Peyer's patch (tissue), 4 donors: Measurements from ENCODE around the gene DPP7. TPM values are rescaled to one million over a fixed set of nuclear protein-coding genes. Genes with fewer than 3 reads are reported as not detected.

Experiments
- DNase-seq, 3 donors: peaks; one replicate each; pipeline ENCODE4 v3.0.0-alpha.2; 2017 to 2019
- H3K27ac ChIP-seq, 4 donors: fragments of 200-600 bp; sonication (generic); one replicate each; pipeline ENCODE4 v1.5.1; 2016 to 2019
- H3K27me3 ChIP-seq, 2 donors: fragments of 200-600 bp; sonication (generic); one replicate each; pipeline ENCODE4 v1.5.1; 2019
- H3K36me3 ChIP-seq, 3 donors: fragments of 200-600 bp; sonication (generic); one replicate each; pipeline ENCODE4 v1.5.1; 2016 to 2019
- H3K4me1 ChIP-seq, 4 donors: fragments of 200-600 bp; sonication (generic); one replicate each; pipeline ENCODE4 v1.5.1; 2016 to 2019
- H3K4me3 ChIP-seq, 4 donors: fragments of 200-600 bp; sonication (generic); 1 replicate in 3 of 4; 2 replicates in 1 of 4; pipeline ENCODE4 v1.5.1; 2016 to 2019; ENCODE audit warnings: mild to moderate bottlenecking in 1 of 4
- H3K9me3 ChIP-seq, 4 donors: fragments of 200-600 bp; sonication (generic); one replicate each; pipeline ENCODE4 v1.5.1; 2016 to 2019; ENCODE audit warnings: mild to moderate bottlenecking in 1 of 4
- CTCF ChIP-seq, 6 experiments: fragments of 450-650 bp in 4 of 6; fragments of 200-600 bp in 2 of 6; sonication (generic) in 1 of 6; IDR thresholded peaks; one replicate each; pipeline ENCODE4 v1.5.1; 2017 to 2019; ENCODE audit warnings: antibody characterized with exemption in 6 of 6, mild to moderate bottlenecking in 3 of 6, moderate library complexity in 1 of 6
- POLR2A ChIP-seq, 2 donors: fragments of 450-650 bp; IDR thresholded peaks; one replicate each; pipeline ENCODE4 v1.5.1; 2017; ENCODE audit warnings: antibody characterized with exemption in 2 of 2, mild to moderate bottlenecking in 2 of 2, moderate library complexity in 2 of 2
- total RNA-seq, 4 donors: library from RNA; depleted of rRNA; stranded (reverse); fragments of >200 nt; gene quantifications; one replicate each; pipeline ENCODE4 v1.1.0, GENCODE V29; 2016

DPP7 gene
- total RNA-seq, 4 donors from 2014 or later = 44.7 to 177 (median 76.7) TPM

GRCh38 chr9:137115394-137116026 is 977 bp upstream of the DPP7 start:
- DNase-seq = no peak
- H3K4me3 ChIP-seq = peak overlapping the region in 2 of 4 donors; percentile 94 to 99
- H3K36me3 ChIP-seq = peaks cover 0 to 21% (median 0%) of the 10 kb centered on the region in 3 donors
- TF ChIP-seq POLR2A (IDR thresholded peaks at IDR 0.05) = no peak
- TF ChIP-seq CTCF (IDR thresholded peaks at IDR 0.05) = no peak
- no peak overlapping the region for H3K27ac ChIP-seq
- no peaks in the 10 kb centered on the region for H3K9me3 ChIP-seq
- peaks cover 0 to 6% of the 10 kb centered on the region in 2 donors for H3K27me3 ChIP-seq
- H3K4me1 ChIP-seq = peaks cover 0 to 17% (median 9%) of the 10 kb centered on the region in 4 donors

GRCh38 chr9:137114220-137114612 is 317 bp downstream of the DPP7 start:
- no peak for DNase-seq
- Histone ChIP-seq H3K27me3 (peaks cover 0 to 6% of the 10 kb centered on the region in 2 donors), H3K4me3 (peak overlapping the region; percentile 53 to 99 (median 85)), H3K9me3 (no peaks in the 10 kb centered on the region), H3K4me1 (peaks cover 0 to 17% (median 9%) of the 10 kb centered on the region in 4 donors), H3K36me3 (peaks cover 0 to 34% (median 0%) of the 10 kb centered on the region in 3 donors), H3K27ac (peak overlapping the region in 3 of 4 donors; percentile 15 to 88 (median 37))
- TF ChIP-seq CTCF (IDR thresholded peaks at IDR 0.05) = no peak
- no peak for TF ChIP-seq POLR2A (IDR thresholded peaks at IDR 0.05)

GRCh38 chr9:137113385-137114159 is 961 bp downstream of the DPP7 start:
- H3K4me3 ChIP-seq = peak overlapping the region; percentile 10 to 99 (median 85)
- H3K27ac ChIP-seq = peak overlapping the region in 1 of 4 donors; percentile 88
- TF ChIP-seq CTCF (IDR thresholded peaks at IDR 0.05) (no peak), POLR2A (IDR thresholded peaks at IDR 0.05) (no peak)

GRCh38 chr9:137112564-137113384 is 1.8 kb downstream of the DPP7 start:
- Histone ChIP-seq H3K36me3 (peaks cover 0 to 47% (median 0%) of the 10 kb centered on the region in 3 donors), H3K4me1 (peaks cover 0 to 17% (median 9%) of the 10 kb centered on the region in 4 donors), H3K27me3 (peaks cover 0 to 6% of the 10 kb centered on the region in 2 donors), H3K27ac (no peak overlapping the region), H3K4me3 (no peak overlapping the region), H3K9me3 (no peaks in the 10 kb centered on the region)
- TF ChIP-seq CTCF (IDR thresholded peaks at IDR 0.05) (no peak), POLR2A (IDR thresholded peaks at IDR 0.05) (no peak)
- peak in 1 of 3 donors; percentile 49 for DNase-seq

More at GRCh38 chr9:137113385-137114159, 961 bp downstream of the DPP7 start:
- Histone ChIP-seq H3K9me3 (no peaks in the 10 kb centered on the region), H3K36me3 (peaks cover 0 to 40% (median 0%) of the 10 kb centered on the region in 3 donors), H3K27me3 (peaks cover 0 to 6% of the 10 kb centered on the region in 2 donors), H3K4me1 (peaks cover 0 to 17% (median 9%) of the 10 kb centered on the region in 4 donors)
- peak in 1 of 3 donors; percentile 47 for DNase-seq
